SK-N-SH treated with all-trans-retinoic acid at 6 μM for 48 hours (cell line): ENCODE data around the gene CFAP44.

Experiments used
- CREB5 ChIP-seq: fragments of 250-450 bp; sonication (Bioruptor Pico); IDR thresholded peaks from 2 replicates; pipeline ENCODE4 v1.5.1; 2020; ENCODE audit warnings: low read depth, mild to moderate bottlenecking, moderate library complexity
- PATZ1 ChIP-seq: fragments of 250-450 bp; sonication (Bioruptor Pico); IDR thresholded peaks from 2 replicates; pipeline ENCODE4 v1.8.0; 2020; ENCODE audit warnings: mild to moderate bottlenecking, moderate library complexity, borderline replicate concordance
- TCF4 ChIP-seq: fragments of 250-450 bp; sonication (Bioruptor Pico); IDR thresholded peaks from 2 replicates; pipeline ENCODE4 v1.8.0; 2021; ENCODE audit warnings: mild to moderate bottlenecking, moderate library complexity, borderline replicate concordance
- TOX ChIP-seq: fragments of 250-450 bp; sonication (Bioruptor Pico); IDR thresholded peaks from 2 replicates; pipeline ENCODE4 v1.8.0; 2021; ENCODE audit warnings: mild to moderate bottlenecking, moderate library complexity, borderline replicate concordance
- ZFP3 ChIP-seq: fragments of 250-450 bp; sonication (Bioruptor Pico); IDR thresholded peaks from 2 replicates; pipeline ENCODE4 v1.5.0; 2020; ENCODE audit warnings: mild to moderate bottlenecking, moderate library complexity
- ZFP30 ChIP-seq: fragments of 450-650 bp; formaldehyde crosslinking; IDR thresholded peaks from 2 replicates; pipeline ENCODE4 v1.5.0; 2022; ENCODE audit warnings: mild to moderate bottlenecking, moderate library complexity
- ZNF565 ChIP-seq: fragments of 450-650 bp; formaldehyde crosslinking; conservative IDR thresholded peaks from 2 replicates; pipeline ENCODE4 v1.5.0; 2020; ENCODE audit warnings: low read depth, mild to moderate bottlenecking, moderate library complexity
- ZNF8 ChIP-seq: fragments of 450-650 bp; formaldehyde crosslinking; IDR thresholded peaks from 2 replicates; pipeline ENCODE4 v1.5.0; 2020; ENCODE audit warnings: mild to moderate bottlenecking, moderate library complexity

- TF ChIP-seq PATZ1 (CRISPR knock-in tag) (no peak), TCF4 (CRISPR knock-in tag) (no peak), ZNF8 (CRISPR knock-in tag) (no peak), ZFP3 (CRISPR knock-in tag) (no peak), ZNF565 (no peak), ZFP30 (CRISPR knock-in tag) (no peak), TOX (CRISPR knock-in tag) (no peak), CREB5 (CRISPR knock-in tag) (no peak)
Measured at GRCh38 chr3:113450911-113451310, 9.6 kb upstream of the CFAP44 start.
